WTC11 (cell line): ENCODE results near the gene LIMD2. TPM values are rescaled to one million over a fixed set of nuclear protein-coding genes. Genes with fewer than 3 reads are reported as not detected.
"Not testable (repeated sequence)": the region's sequence is repeated elsewhere in the genome, so short reads cannot be mapped to it uniquely, and the experiment has no call there.

Source experiments
- ATAC-seq: fragments of 200-7000 bp; cut with Tn5 transposase; 2 replicates; pipeline ENCODE4 v1.10.0; 2021; ENCODE audit warnings: mild to moderate bottlenecking, moderate library complexity
- CTCF ChIA-PET: fragments of 300-600 bp; sonication (Branson Sonifier 250); formaldehyde crosslinking; loops from one replicate; lab custom pipeline; 2021; ENCODE audit warnings: antibody characterized with exemption; lab: Charles Lee
- POLR2A ChIA-PET: fragments of 350-600 bp; sonication (Branson Sonifier 250); formaldehyde crosslinking; loops from one replicate; lab custom pipeline; 2021; ENCODE audit warnings: antibody characterized with exemption; lab: Charles Lee
- DNase-seq: peaks from one replicate; pipeline ENCODE4 v3.0.0; 2021; ENCODE audit warnings: low spot score
- H3K27ac Mint-ChIP-seq: 2 replicates; pipeline ENCODE4 v1.8.0; 2021; ENCODE audit warnings: mixed read lengths
- H3K27me3 Mint-ChIP-seq: 2 replicates; pipeline ENCODE4 v1.8.0; 2021; ENCODE audit warnings: low read depth, mild to moderate bottlenecking, moderate library complexity, mixed read lengths
- H3K36me3 Mint-ChIP-seq: 2 replicates; pipeline ENCODE4 v1.8.0; 2021; ENCODE audit warnings: mixed read lengths
- H3K4me1 Mint-ChIP-seq: 2 replicates; pipeline ENCODE4 v1.8.0; 2022; ENCODE audit warnings: mixed read lengths
- H3K4me3 Mint-ChIP-seq: 2 replicates; pipeline ENCODE4 v1.8.0; 2021; ENCODE audit warnings: mild to moderate bottlenecking, moderate library complexity, mixed read lengths
- H3K9me3 Mint-ChIP-seq: 2 replicates; pipeline ENCODE4 v1.8.0; 2021; ENCODE audit warnings: mixed read lengths
- ATF3 ChIP-seq: sonication (generic); formaldehyde crosslinking; conservative IDR thresholded peaks from 2 replicates; pipeline ENCODE4 v1.8.1; 2022; ENCODE audit warnings: mild to moderate bottlenecking, missing genetic modification reagents
- CBFB ChIP-seq: sonication (generic); formaldehyde crosslinking; IDR thresholded peaks from 2 replicates; pipeline ENCODE4 v1.8.1; 2022; ENCODE audit warnings: mild to moderate bottlenecking, low read depth, missing genetic modification reagents
- CREM ChIP-seq: sonication (generic); formaldehyde crosslinking; IDR thresholded peaks from 2 replicates; pipeline ENCODE4 v1.8.1; 2022; ENCODE audit warnings: mild to moderate bottlenecking, missing genetic modification reagents, moderate library complexity
- FOXJ3 ChIP-seq: sonication (generic); formaldehyde crosslinking; IDR thresholded peaks from 2 replicates; pipeline ENCODE4 v1.9.0; 2021; ENCODE audit warnings: missing genetic modification reagents, mild to moderate bottlenecking, borderline replicate concordance
- GRHL2 ChIP-seq: fragments of 250-450 bp; sonication (Bioruptor Pico); IDR thresholded peaks from 2 replicates; pipeline ENCODE4 v1.8.0; 2022; ENCODE audit warnings: mild to moderate bottlenecking, moderate library complexity; ENCODE audit not compliant: insufficient replicate concordance, severe bottlenecking
- IRF2 ChIP-seq: sonication (generic); formaldehyde crosslinking; IDR thresholded peaks from 2 replicates; pipeline ENCODE4 v1.8.0; 2022; ENCODE audit warnings: low read depth, missing genetic modification reagents, borderline replicate concordance
- MLX ChIP-seq: sonication (generic); formaldehyde crosslinking; IDR thresholded peaks from 2 replicates; pipeline ENCODE4 v1.8.1; 2023; ENCODE audit warnings: mild to moderate bottlenecking, missing genetic modification reagents, moderate library complexity
- USF1 ChIP-seq: sonication (generic); formaldehyde crosslinking; IDR thresholded peaks from 2 replicates; pipeline ENCODE4 v1.8.0; 2022; ENCODE audit warnings: mild to moderate bottlenecking, missing genetic modification reagents
- ZNF121 ChIP-seq: sonication (generic); formaldehyde crosslinking; IDR thresholded peaks from 2 replicates; pipeline ENCODE4 v1.8.0; 2023; ENCODE audit warnings: missing genetic modification reagents
- ZNF416 ChIP-seq: fragments of 250-450 bp; sonication (Bioruptor Pico); IDR thresholded peaks from 2 replicates; pipeline ENCODE4 v1.9.0; 2021; ENCODE audit warnings: mild to moderate bottlenecking, inconsistent platforms
- total RNA-seq: library from RNA; stranded (reverse); gene quantifications from 3 replicates; pipeline ENCODE4 v1.2.3, GENCODE V29; 2021
- TF ChIP-seq, protein P1 (sequence below): sonication (generic); formaldehyde crosslinking; IDR thresholded peaks from 2 replicates; pipeline ENCODE4 v1.8.1; 2023; ENCODE audit warnings: mild to moderate bottlenecking, moderate library complexity, missing genetic modification reagents

Gene LIMD2
- total RNA-seq, 1 experiment from 2014 or later, result 91.8 TPM

DNA sequence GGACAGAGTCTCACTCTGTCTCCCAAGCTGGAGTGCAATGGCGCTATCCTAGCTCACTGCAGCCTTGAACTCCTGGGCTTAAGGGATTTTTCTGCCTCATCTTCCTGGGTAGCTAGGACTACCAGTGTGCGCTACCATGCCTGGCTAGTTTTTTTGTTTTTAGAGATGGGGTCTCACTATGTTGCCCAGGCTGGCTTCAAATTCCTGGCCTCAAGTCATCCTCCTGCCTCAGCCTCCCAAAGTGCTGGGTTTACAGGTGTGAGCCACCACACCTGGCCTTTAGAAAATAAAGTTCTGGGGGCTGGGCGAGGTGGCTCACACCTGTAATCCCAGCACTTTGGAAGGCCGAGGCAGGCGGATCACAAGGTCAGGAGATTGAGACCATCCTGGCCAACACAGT is 20.3 kb upstream of the LIMD2 start:
- H3K4me3 Mint-ChIP-seq, POLR2A ChIA-PET, H3K27ac Mint-ChIP-seq, H3K4me1 Mint-ChIP-seq, ATAC-seq, H3K9me3 Mint-ChIP-seq, DNase-seq, H3K36me3 Mint-ChIP-seq, H3K27me3 Mint-ChIP-seq: not testable (repeated sequence)
- TF ChIP-seq ZNF121 (CRISPR knock-in tag), result peak; percentile 57; the same call in 1 of the 2 replicates
- CTCF ChIA-PET, result interaction anchor here (3.6 kb wide), 1 partner anchor 10 kb away, joined by 15 read pairs; no protein-coding TSS in a partner anchor

DNA sequence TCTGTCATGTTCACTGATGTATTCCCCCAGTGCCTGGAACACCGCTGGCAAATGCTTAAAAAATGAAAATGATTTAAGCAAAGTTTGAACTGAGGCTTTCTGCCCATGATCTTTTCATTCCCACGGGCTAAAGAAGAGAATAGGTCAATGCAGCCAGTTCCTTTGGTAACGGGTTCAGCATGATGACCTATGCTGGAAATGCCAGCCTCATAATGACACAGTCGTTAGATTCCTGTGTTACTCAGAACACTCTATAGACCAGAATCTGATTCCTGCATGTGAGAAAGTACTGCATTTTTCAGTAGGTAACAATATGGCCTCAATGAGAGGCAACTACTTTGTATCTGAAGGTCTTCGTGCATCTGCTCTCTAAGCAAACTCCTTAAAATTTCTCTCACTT is 19.1 kb upstream of the LIMD2 start:
- no peak for ATAC-seq
- H3K27ac Mint-ChIP-seq, result peak overlapping the region; percentile 17; the same call in 1 of the 2 replicates
- no peak for TF ChIP-seq GRHL2 (CRISPR knock-in tag)
- DNase-seq, result no peak
- POLR2A ChIA-PET, result interaction anchor here (0.5 kb wide), 1 partner anchor 1303 kb away, joined by 6 read pairs; no protein-coding TSS in a partner anchor
- no peak overlapping the region for H3K4me3 Mint-ChIP-seq
- H3K9me3 Mint-ChIP-seq, result no peaks in the 10 kb centered on the region
- peaks cover 4% of the 10 kb centered on the region for H3K36me3 Mint-ChIP-seq
- H3K4me1 Mint-ChIP-seq, result no peaks in the 10 kb centered on the region
- no peaks in the 10 kb centered on the region for H3K27me3 Mint-ChIP-seq
- CTCF ChIA-PET, result no interaction called here

DNA sequence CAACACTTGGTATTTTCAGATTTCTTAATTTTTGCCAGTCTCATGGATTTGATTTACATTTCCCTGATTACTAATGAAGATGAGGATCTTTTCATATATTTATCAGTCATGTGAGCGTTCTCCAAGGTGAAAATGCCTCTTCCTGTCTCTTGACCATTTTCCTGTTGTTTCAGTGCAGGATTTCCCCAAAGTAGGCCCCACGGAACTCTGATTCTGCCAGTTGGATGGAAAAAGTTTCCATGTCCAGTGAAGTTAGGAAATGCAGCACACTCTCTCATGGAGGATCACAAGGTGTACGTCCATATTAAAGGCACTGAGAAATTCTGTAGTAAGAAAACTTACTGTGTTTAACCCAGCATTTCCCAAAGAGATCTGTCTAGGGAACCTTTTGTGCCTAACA is 16.5 kb upstream of the LIMD2 start:
- TF ChIP-seq CREM (CRISPR knock-in tag), result no peak
- no peak for TF ChIP-seq FOXJ3
- TF ChIP-seq USF1, result no peak
- TF ChIP-seq IRF2, result no peak
- TF ChIP-seq, protein P1, sequence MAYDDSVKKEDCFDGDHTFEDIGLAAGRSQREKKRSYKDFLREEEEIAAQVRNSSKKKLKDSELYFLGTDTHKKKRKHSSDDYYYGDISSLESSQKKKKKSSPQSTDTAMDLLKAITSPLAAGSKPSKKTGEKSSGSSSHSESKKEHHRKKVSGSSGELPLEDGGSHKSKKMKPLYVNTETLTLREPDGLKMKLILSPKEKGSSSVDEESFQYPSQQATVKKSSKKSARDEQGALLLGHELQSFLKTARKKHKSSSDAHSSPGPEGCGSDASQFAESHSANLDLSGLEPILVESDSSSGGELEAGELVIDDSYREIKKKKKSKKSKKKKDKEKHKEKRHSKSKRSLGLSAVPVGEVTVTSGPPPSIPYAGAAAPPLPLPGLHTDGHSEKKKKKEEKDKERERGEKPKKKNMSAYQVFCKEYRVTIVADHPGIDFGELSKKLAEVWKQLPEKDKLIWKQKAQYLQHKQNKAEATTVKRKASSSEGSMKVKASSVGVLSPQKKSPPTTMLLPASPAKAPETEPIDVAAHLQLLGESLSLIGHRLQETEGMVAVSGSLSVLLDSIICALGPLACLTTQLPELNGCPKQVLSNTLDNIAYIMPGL (CRISPR knock-in tag), result no peak
- TF ChIP-seq ZNF416, result no peak
- TF ChIP-seq CBFB, result no peak
- TF ChIP-seq MLX, result no peak
- no peak for TF ChIP-seq ATF3 (CRISPR knock-in tag)
- H3K9me3 Mint-ChIP-seq, result no peaks in the 10 kb centered on the region
- H3K4me1 Mint-ChIP-seq, result no peaks in the 10 kb centered on the region
- ATAC-seq (no peak), DNase-seq (no peak)
- H3K4me3 Mint-ChIP-seq, result no peak overlapping the region
- ChIA-PET POLR2A (interaction anchor here (0.7 kb wide), 1 partner anchor 1061 kb away, joined by 4 read pairs; no protein-coding TSS in a partner anchor), CTCF (interaction anchor here (0.7 kb wide), 1 partner anchor 239 kb away, joined by 5 read pairs; no protein-coding TSS in a partner anchor)
- H3K27me3 Mint-ChIP-seq, result no peaks in the 10 kb centered on the region
- peak overlapping the region; percentile 73; the same call in 1 of the 2 replicates for H3K27ac Mint-ChIP-seq
- peaks cover 10% of the 10 kb centered on the region for H3K36me3 Mint-ChIP-seq

DNA sequence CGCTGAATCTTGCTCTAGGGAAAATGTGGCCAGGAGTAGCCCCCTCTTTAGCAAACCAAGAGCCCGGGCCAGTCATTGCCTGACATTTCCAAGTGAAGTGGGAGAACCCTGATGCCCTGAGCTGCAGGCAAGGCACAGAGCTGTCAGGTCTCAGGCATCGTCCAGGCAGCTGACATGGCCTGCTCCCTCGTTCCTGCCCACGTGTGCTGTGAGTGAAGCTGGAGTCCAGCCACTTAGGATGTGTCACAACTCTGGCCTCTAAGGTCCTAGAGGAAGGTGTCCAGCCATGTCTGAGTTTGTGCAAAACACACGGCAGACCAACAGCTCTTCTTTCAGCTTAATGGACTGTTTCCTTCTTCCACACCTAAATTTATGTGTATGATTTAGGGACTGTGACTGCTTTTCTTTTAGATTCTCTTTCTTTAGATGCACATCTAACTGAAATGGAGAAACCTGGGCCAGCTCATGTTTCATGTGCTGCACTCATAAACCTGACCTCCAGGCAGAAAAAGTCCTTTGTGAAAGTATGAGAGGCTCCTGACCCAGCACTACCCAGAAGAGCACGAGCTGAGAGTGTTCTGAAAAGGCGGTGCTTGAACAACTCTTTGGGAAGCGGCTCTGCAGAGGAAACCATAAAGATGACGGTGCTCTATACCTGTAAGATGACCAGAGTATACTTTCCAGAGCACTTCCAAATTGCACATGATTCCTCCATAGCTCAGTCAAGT is 14.8 kb upstream of the LIMD2 start:
- no peaks in the 10 kb centered on the region for H3K9me3 Mint-ChIP-seq
- ChIA-PET CTCF (interaction anchor here (0.9 to 1.0 kb wide), 2 partner anchors 36 to 289 kb away, joined by 3 read pairs; no protein-coding TSS in a partner anchor), POLR2A (no interaction called here)
- DNase-seq (no peak), ATAC-seq (no peak)
- peaks cover 20% of the 10 kb centered on the region for H3K36me3 Mint-ChIP-seq
- no peak for TF ChIP-seq MLX
- H3K4me3 Mint-ChIP-seq, result no peak overlapping the region
- H3K27ac Mint-ChIP-seq, result no peak overlapping the region
- H3K27me3 Mint-ChIP-seq, result no peaks in the 10 kb centered on the region
- H3K4me1 Mint-ChIP-seq, result no peaks in the 10 kb centered on the region
